ENCODE data around the gene IL36RN. TPM values are rescaled to one million over a fixed set of nuclear protein-coding genes. Genes with fewer than 3 reads are reported as not detected.

IL36RN gene
- total and polyA plus RNA-seq, 2 donors from 2014 or later: not detected

DNA sequence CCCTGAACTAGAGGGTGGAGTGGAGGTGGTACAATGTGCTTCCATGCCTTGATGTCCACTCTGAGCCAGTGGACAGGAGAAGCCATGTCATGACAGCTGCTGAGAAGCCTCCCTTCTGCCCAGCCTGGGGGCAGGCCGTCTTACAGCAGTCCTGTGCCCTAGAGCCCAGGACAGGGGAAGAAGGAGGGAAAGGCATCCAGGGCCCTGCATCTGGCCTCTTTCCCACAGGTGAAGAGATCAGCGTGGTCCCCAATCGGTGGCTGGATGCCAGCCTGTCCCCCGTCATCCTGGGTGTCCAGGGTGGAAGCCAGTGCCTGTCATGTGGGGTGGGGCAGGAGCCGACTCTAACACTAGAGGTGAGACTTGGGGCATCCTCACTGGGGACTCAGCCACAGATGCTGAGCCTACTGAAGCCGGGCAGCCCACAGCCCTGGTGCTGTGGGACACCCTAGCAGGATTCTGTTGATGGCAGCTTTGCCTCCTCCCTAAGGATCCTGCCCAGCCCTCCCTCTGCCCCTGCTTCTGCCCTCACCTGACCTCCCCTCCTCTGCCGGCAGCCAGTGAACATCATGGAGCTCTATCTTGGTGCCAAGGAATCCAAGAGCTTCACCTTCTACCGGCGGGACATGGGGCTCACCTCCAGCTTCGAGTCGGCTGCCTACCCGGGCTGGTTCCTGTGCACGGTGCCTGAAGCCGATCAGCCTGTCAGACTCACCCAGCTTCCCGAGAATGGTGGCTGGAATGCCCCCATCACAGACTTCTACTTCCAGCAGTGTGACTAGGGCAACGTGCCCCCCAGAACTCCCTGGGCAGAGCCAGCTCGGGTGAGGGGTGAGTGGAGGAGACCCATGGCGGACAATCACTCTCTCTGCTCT, 3.1 kb downstream of the IL36RN start:
- TF ChIP-seq, protein P1, sequence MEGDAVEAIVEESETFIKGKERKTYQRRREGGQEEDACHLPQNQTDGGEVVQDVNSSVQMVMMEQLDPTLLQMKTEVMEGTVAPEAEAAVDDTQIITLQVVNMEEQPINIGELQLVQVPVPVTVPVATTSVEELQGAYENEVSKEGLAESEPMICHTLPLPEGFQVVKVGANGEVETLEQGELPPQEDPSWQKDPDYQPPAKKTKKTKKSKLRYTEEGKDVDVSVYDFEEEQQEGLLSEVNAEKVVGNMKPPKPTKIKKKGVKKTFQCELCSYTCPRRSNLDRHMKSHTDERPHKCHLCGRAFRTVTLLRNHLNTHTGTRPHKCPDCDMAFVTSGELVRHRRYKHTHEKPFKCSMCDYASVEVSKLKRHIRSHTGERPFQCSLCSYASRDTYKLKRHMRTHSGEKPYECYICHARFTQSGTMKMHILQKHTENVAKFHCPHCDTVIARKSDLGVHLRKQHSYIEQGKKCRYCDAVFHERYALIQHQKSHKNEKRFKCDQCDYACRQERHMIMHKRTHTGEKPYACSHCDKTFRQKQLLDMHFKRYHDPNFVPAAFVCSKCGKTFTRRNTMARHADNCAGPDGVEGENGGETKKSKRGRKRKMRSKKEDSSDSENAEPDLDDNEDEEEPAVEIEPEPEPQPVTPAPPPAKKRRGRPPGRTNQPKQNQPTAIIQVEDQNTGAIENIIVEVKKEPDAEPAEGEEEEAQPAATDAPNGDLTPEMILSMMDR (IDR thresholded peaks at IDR 0.05; ENCODE audit: borderline replicate concordance, extremely low read depth, insufficient read depth): no peak
- FAIRE-seq: no peak
- H3K36me3 ChIP-seq (ENCODE audit: control insufficient read depth in 2 of 3, insufficient read depth in 3 of 3, low read length in 3 of 3): no peaks in the 10 kb centered on the region
- no peaks in the 10 kb centered on the region for H3K4me1 ChIP-seq (ENCODE audit: control insufficient read depth in 2 of 3, insufficient read depth in 2 of 3, low read depth in 1 of 3, low read length in 3 of 3)
- no peak overlapping the region for H3K4me3 ChIP-seq (ENCODE audit: low read length in 3 of 3)
- H3K27me3 ChIP-seq (ENCODE audit: control insufficient read depth, insufficient read depth, low read length): no peaks in the 10 kb centered on the region
- intact Hi-C loops (cut with DNase I): no loop called here
- no peak for DNase-seq
- H3K9ac ChIP-seq (ENCODE audit: low read length in 3 of 3): no peak overlapping the region
- H3K9me3 ChIP-seq (ENCODE audit: control insufficient read depth in 2 of 3, insufficient read depth in 1 of 3, low read length in 3 of 3): no peaks in the 10 kb centered on the region
- no peak overlapping the region for H3K27ac ChIP-seq (ENCODE audit: low read depth in 2 of 2, low read length in 2 of 2)

DNA sequence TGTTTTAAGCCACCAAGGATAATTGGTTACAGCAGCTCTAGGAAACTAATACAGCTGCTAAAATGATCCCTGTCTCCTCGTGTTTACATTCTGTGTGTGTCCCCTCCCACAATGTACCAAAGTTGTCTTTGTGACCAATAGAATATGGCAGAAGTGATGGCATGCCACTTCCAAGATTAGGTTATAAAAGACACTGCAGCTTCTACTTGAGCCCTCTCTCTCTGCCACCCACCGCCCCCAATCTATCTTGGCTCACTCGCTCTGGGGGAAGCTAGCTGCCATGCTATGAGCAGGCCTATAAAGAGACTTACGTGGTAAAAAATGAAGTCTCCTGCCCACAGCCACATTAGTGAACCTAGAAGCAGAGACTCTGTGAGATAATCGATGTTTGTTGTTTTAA, 5.3 kb downstream of the IL36RN start:
- Histone ChIP-seq H3K9me3 (ENCODE audit: control insufficient read depth in 2 of 3, insufficient read depth in 1 of 3, low read length in 3 of 3) (no peaks in the 10 kb centered on the region), H3K36me3 (ENCODE audit: control insufficient read depth in 2 of 3, insufficient read depth in 3 of 3, low read length in 3 of 3) (no peaks in the 10 kb centered on the region), H3K27me3 (ENCODE audit: control insufficient read depth, insufficient read depth, low read length) (no peaks in the 10 kb centered on the region), H3K4me3 (ENCODE audit: low read length in 3 of 3) (no peak overlapping the region), H3K4me1 (ENCODE audit: control insufficient read depth in 2 of 3, insufficient read depth in 2 of 3, low read depth in 1 of 3, low read length in 3 of 3) (no peaks in the 10 kb centered on the region), H3K27ac (ENCODE audit: low read depth in 2 of 2, low read length in 2 of 2) (no peak overlapping the region), H3K9ac (ENCODE audit: low read length in 3 of 3) (no peak overlapping the region)
- TF ChIP-seq, protein P1 (IDR thresholded peaks at IDR 0.05; ENCODE audit: borderline replicate concordance, extremely low read depth, insufficient read depth): no peak
- FAIRE-seq (no peak), DNase-seq (no peak)
- intact Hi-C loops (cut with DNase I): no loop called here

DNA sequence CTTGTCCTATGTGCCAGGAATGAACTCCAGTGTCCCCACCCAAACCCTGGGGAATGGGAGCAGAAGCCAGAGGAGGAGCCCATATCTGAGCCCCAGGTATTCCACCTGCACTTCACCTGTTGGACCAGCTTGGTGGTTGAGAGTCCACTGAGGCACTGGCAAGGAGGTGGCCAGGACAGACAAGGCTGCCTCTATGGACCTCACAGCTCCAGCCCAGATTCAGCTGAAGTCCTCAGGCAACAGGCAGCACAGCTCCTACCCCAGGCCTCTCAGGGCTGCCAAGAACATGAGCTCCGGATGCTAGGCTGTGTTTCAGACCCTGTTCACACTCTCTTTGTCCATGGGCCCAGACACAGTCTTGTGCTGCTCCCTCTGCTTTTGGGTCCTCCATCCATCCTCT, 5.9 kb downstream of the IL36RN start:
- FAIRE-seq: no peak
- DNase-seq: no peak
- Histone ChIP-seq H3K9me3 (ENCODE audit: control insufficient read depth in 2 of 3, insufficient read depth in 1 of 3, low read length in 3 of 3) (no peaks in the 10 kb centered on the region), H3K9ac (ENCODE audit: low read length in 3 of 3) (no peak overlapping the region), H3K4me1 (ENCODE audit: control insufficient read depth in 2 of 3, insufficient read depth in 2 of 3, low read depth in 1 of 3, low read length in 3 of 3) (no peaks in the 10 kb centered on the region), H3K4me3 (ENCODE audit: low read length in 3 of 3) (no peak overlapping the region), H3K27ac (ENCODE audit: low read depth in 2 of 2, low read length in 2 of 2) (no peak overlapping the region), H3K36me3 (ENCODE audit: control insufficient read depth in 2 of 3, insufficient read depth in 3 of 3, low read length in 3 of 3) (no peaks in the 10 kb centered on the region), H3K27me3 (ENCODE audit: control insufficient read depth, insufficient read depth, low read length) (no peaks in the 10 kb centered on the region)
- TF ChIP-seq, protein P1 (IDR thresholded peaks at IDR 0.05; ENCODE audit: borderline replicate concordance, extremely low read depth, insufficient read depth): no peak
- intact Hi-C loops (cut with DNase I): no loop called here
